Testis (tissue), 3 donors: ENCODE measurements around the gene SPECC1L. TPM values are rescaled to one million over a fixed set of nuclear protein-coding genes. Genes with fewer than 3 reads are reported as not detected.

Experiments
- DNase-seq: peaks from one replicate; pipeline ENCODE4 v3.0.0-alpha.2; 2019
- H3K27ac ChIP-seq, 2 donors: fragments of 200-600 bp; sonication (generic); one replicate each; pipeline ENCODE4 v1.5.1; 2019
- H3K27me3 ChIP-seq: fragments of 200-600 bp; sonication (generic); one replicate; pipeline ENCODE4 v1.5.1; 2019
- H3K36me3 ChIP-seq: fragments of 200-600 bp; sonication (generic); one replicate; pipeline ENCODE4 v1.5.1; 2017; ENCODE audit warnings: low read depth; ENCODE audit errors: missing control alignments
- H3K4me1 ChIP-seq: fragments of 200-600 bp; sonication (generic); one replicate; pipeline ENCODE4 v1.5.1; 2019
- H3K4me3 ChIP-seq, 2 donors: fragments of 200-600 bp; sonication (generic); one replicate each; pipeline ENCODE4 v1.5.1; 2017 to 2019
- H3K9me3 ChIP-seq: fragments of 200-600 bp; sonication (generic); one replicate; pipeline ENCODE4 v1.5.1; 2017
- CTCF ChIP-seq, 3 experiments: fragments of 450-650 bp in 2 of 3; fragments of 200-600 bp in 1 of 3; sonication (generic) in 1 of 3; IDR thresholded peaks; one replicate each; pipeline ENCODE4 v1.5.1; 2016 to 2019; ENCODE audit warnings: antibody characterized with exemption in 3 of 3, mild to moderate bottlenecking in 2 of 3, moderate library complexity in 1 of 3
- POLR2A ChIP-seq: fragments of 450-650 bp; IDR thresholded peaks from one replicate; pipeline ENCODE4 v1.6.1; 2017; ENCODE audit warnings: antibody characterized with exemption, mild to moderate bottlenecking, moderate library complexity
- WGBS, 2 donors: methylation state at CpG; one replicate each; pipeline ENCODE4 v1.1.5; 2018; 5-methylcytosine and 5-hydroxymethylcytosine counted together
- intact Hi-C: fragments of 100-400 bp; cut with DNase I; formaldehyde crosslinking; loops from one replicate; pipeline ENCODE4 v1.15.1; 2023; ENCODE audit warnings: low total_unique reads
- polyA plus RNA-seq: library from polyadenylated mRNA; stranded (reverse); fragments of 350-450 nt; fragmentation: Illumina TruSeq; extraction: RNeasy Lipid Tissue Mini Kit (QIAGEN cat#74804); gene quantifications from one replicate; pipeline ENCODE4 v1.2.3, GENCODE V29; 2014; ENCODE audit warnings: low read depth, low replicate concordance; ENCODE audit not compliant: insufficient read depth
- total RNA-seq, 2 donors: library from RNA; depleted of rRNA; stranded (reverse); fragments of >200 nt; gene quantifications; one replicate each; pipeline ENCODE4 v1.2.3, GENCODE V29; 2016

SPECC1L gene
- total and polyA plus RNA-seq, 3 donors from 2014 or later = 70.0 to 83.6 (median 82.3) TPM

GRCh38 chr22:24302591-24302990 lies 32.0 kb downstream of the SPECC1L start:
- no peaks in the 10 kb centered on the region for H3K36me3 ChIP-seq

GRCh38 chr22:24303007-24303406 lies 32.4 kb downstream of the SPECC1L start:
- no peaks in the 10 kb centered on the region for H3K9me3 ChIP-seq
- intact Hi-C loops = no loop called here
- TF ChIP-seq POLR2A = no peak
- TF ChIP-seq CTCF (IDR thresholded peaks at IDR 0.05) = no peak
- DNase-seq = no peak
- H3K4me3 ChIP-seq = no peak overlapping the region
- peak overlapping the region in 1 of 2 donors; percentile 28 for H3K27ac ChIP-seq
- peaks cover 15% of the 10 kb centered on the region for H3K4me1 ChIP-seq
- no peaks in the 10 kb centered on the region for H3K36me3 ChIP-seq
- WGBS, 2 donors = 49 to 55% methylated on average over 4 of the region's 4 CpGs
- H3K27me3 ChIP-seq = no peaks in the 10 kb centered on the region

More at GRCh38 chr22:24302591-24302990, 32.0 kb downstream of the SPECC1L start:
- H3K27ac ChIP-seq = peak overlapping the region in 1 of 2 donors; percentile 28
- H3K4me3 ChIP-seq = no peak overlapping the region
- H3K27me3 ChIP-seq = no peaks in the 10 kb centered on the region
- TF ChIP-seq CTCF (IDR thresholded peaks at IDR 0.05) = no peak
- no peak for TF ChIP-seq POLR2A
- no peak for DNase-seq
- H3K9me3 ChIP-seq = no peaks in the 10 kb centered on the region
- intact Hi-C loops = no loop called here
- peaks cover 15% of the 10 kb centered on the region for H3K4me1 ChIP-seq
- WGBS, 2 donors = 59 to 78% methylated on average over 1 of the region's 1 CpG

- no peak overlapping the region for H3K4me3 ChIP-seq
- DNase-seq = no peak
- H3K36me3 ChIP-seq = no peaks in the 10 kb centered on the region
- H3K27me3 ChIP-seq = no peaks in the 10 kb centered on the region
- H3K4me1 ChIP-seq = peaks cover 15% of the 10 kb centered on the region
- no peak overlapping the region for H3K27ac ChIP-seq
- intact Hi-C loops = no loop called here
- H3K9me3 ChIP-seq = no peaks in the 10 kb centered on the region
- TF ChIP-seq CTCF (IDR thresholded peaks at IDR 0.05) (no peak), POLR2A (no peak)
- 84 to 90% methylated on average over 1 of the region's 1 CpG for WGBS, 2 donors
Measured at GRCh38 chr22:24304062-24304675, 33.5 kb downstream of the SPECC1L start.

GRCh38 chr22:24305260-24305692 lies 34.6 kb downstream of the SPECC1L start:
- no peak overlapping the region for H3K4me3 ChIP-seq
- peaks cover 15% of the 10 kb centered on the region for H3K4me1 ChIP-seq
- intact Hi-C loops = no loop called here
- DNase-seq = no peak
- no peaks in the 10 kb centered on the region for H3K36me3 ChIP-seq
- H3K27ac ChIP-seq = no peak overlapping the region
- no peaks in the 10 kb centered on the region for H3K9me3 ChIP-seq
- no peaks in the 10 kb centered on the region for H3K27me3 ChIP-seq
- WGBS, 2 donors = 50 to 62% methylated on average over 3 of the region's 3 CpGs
- TF ChIP-seq POLR2A (no peak), CTCF (IDR thresholded peaks at IDR 0.05) (no peak)

GRCh38 chr22:24310969-24311368 lies 40.3 kb downstream of the SPECC1L start:
- Histone ChIP-seq H3K27me3 (no peaks in the 10 kb centered on the region), H3K36me3 (no peaks in the 10 kb centered on the region), H3K4me3 (no peak overlapping the region), H3K4me1 (no peaks in the 10 kb centered on the region), H3K27ac (no peak overlapping the region), H3K9me3 (no peaks in the 10 kb centered on the region)
- no peak for DNase-seq
- TF ChIP-seq CTCF (IDR thresholded peaks at IDR 0.05) (no peak), POLR2A (no peak)
- intact Hi-C loops = no loop called here
- WGBS, 2 donors = 93 to 94% methylated on average over 2 of the region's 2 CpGs
